CD4-positive, alpha-beta T cell treated with Interleukin-15 for 1 hour (primary cell): ENCODE data around the gene SH3BGRL2.
"Not testable (repeated sequence)": the region's sequence is repeated elsewhere in the genome, so short reads cannot be mapped to it uniquely, and the experiment has no call there.

Source experiments
- DNase-seq: peaks from one replicate; pipeline ENCODE4 v3.0.0-alpha.2; 2020

Gene SH3BGRL2

GRCh38 chr6:79650950-79651349, 19.8 kb downstream of the SH3BGRL2 start:
- no peak for DNase-seq

GRCh38 chr6:79656134-79656533, 25.0 kb downstream of the SH3BGRL2 start:
- DNase-seq, result no peak

GRCh38 chr6:79657238-79657637, 26.1 kb downstream of the SH3BGRL2 start:
- no peak for DNase-seq

- not testable (repeated sequence) for DNase-seq
Observed at GRCh38 chr6:79663655-79664054, 32.5 kb downstream of the SH3BGRL2 start.

GRCh38 chr6:79665725-79666551, 34.8 kb downstream of the SH3BGRL2 start:
- no peak for DNase-seq

GRCh38 chr6:79666634-79667033, 35.5 kb downstream of the SH3BGRL2 start:
- DNase-seq, result no peak

- DNase-seq, result no peak
Observed at GRCh38 chr6:79668381-79668780, 37.3 kb downstream of the SH3BGRL2 start.

GRCh38 chr6:79669766-79670165, 38.6 kb downstream of the SH3BGRL2 start:
- no peak for DNase-seq

GRCh38 chr6:79670789-79671188, 39.7 kb downstream of the SH3BGRL2 start:
- no peak for DNase-seq

- peak; percentile 43 for DNase-seq
Observed at GRCh38 chr6:79671600-79672266, 40.6 kb downstream of the SH3BGRL2 start.

GRCh38 chr6:79672631-79673111, 41.5 kb downstream of the SH3BGRL2 start:
- no peak for DNase-seq

GRCh38 chr6:79673947-79674346, 42.8 kb downstream of the SH3BGRL2 start:
- DNase-seq, result no peak

GRCh38 chr6:79676785-79677736, 45.9 kb downstream of the SH3BGRL2 start:
- DNase-seq, result no peak

GRCh38 chr6:79682682-79683081, 51.6 kb downstream of the SH3BGRL2 start:
- DNase-seq, result not testable (repeated sequence)

- no peak for DNase-seq
Observed at GRCh38 chr6:79684876-79685275, 53.7 kb downstream of the SH3BGRL2 start.

- no peak for DNase-seq
Observed at GRCh38 chr6:79686707-79687309, 55.7 kb downstream of the SH3BGRL2 start.

- no peak for DNase-seq
Observed at GRCh38 chr6:79687759-79688158, 56.6 kb downstream of the SH3BGRL2 start.

- no peak for DNase-seq
Observed at GRCh38 chr6:79694156-79694555, 63.0 kb downstream of the SH3BGRL2 start.

- no peak for DNase-seq
Observed at GRCh38 chr6:79694623-79695343, 63.7 kb downstream of the SH3BGRL2 start.

- no peak for DNase-seq
Observed at GRCh38 chr6:79697430-79697829, 66.3 kb downstream of the SH3BGRL2 start.

GRCh38 chr6:79699606-79700005, 68.5 kb downstream of the SH3BGRL2 start:
- no peak for DNase-seq

GRCh38 chr6:79702691-79703090, 71.6 kb downstream of the SH3BGRL2 start:
- no peak for DNase-seq
